Hair follicle dermal papilla cell (primary cell): ENCODE measurements around the gene TBX4. TPM values are rescaled to one million over a fixed set of nuclear protein-coding genes. Genes with fewer than 3 reads are reported as not detected.

Source experiments
- total RNA-seq: library from RNA; depleted of rRNA; stranded (reverse); fragments of >200 nt; gene quantifications from 2 replicates; pipeline ENCODE4 v1.2.3, GENCODE V29; 2012

Gene TBX4
- under 0.01 TPM in 1 of 2 replicates, not detected in the other for total RNA-seq

DNA sequence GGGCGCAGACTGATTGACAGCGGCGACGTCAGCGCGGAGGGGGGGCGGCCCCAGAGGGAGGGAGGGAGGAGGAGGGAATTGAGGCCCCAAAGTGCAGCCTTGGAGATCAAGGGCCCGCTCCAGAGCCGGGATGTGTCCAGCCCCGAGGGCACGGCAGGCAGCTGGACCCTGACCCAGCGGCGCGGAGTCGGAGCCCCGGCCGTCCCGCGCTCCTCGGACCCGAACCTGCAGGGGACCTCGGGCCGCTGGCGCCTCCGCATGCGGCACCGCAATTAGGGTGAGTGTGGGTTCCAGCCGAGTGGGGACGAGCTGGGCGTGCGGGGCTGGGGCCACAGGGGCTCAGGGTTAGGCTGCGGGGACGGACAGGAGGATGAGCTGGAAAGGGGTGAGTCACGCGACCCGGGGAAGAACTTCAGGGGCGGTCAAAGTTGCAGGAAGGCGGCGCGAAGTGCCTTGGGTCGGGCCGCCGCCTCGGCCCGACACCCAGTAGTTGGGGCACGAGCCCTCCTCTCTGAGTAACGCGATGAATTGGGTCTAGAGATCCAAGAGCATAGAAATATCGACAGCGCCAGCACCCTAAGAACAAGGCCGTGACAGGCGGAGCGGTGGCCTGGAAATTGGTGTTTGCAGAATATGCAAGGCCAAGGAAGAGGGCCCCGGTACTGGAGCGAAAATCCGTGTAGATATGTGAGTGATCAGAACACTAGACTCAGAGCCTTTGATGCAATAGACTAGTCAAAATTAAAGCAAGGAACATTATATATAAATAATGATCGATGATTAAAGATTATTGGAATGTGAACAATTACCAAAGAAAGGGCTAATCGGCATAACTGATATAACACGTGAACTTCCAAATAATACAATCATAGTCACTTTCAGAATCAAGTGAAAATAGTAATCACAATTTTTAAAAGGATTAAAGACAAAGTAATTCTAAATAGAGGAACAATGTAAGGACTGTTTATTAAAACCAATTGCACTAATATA is at the start of gene TBX4:
TBX4 (plus strand) TSS at position 122 of the 990 bp plus-strand sequence. CDS start 4,069 bp downstream, outside the sequence.

Other genes starting within 250 kb of the TBX4 start
- 2.1 and 2.3 TPM in 2 replicates for gene TBX2, start 52.6 kb upstream of the TBX4 start, total RNA-seq
- not detected in 2 replicates for gene NACA2, start 138.8 kb downstream of the TBX4 start, total RNA-seq